HCT116 (cell line): Measurements from ENCODE around the gene PLN. TPM values are rescaled to one million over a fixed set of nuclear protein-coding genes. Genes with fewer than 3 reads are reported as not detected.

ENCODE experiments used
- ATAC-seq: fragments of 200-7000 bp; cut with Tn5 transposase; 2 replicates; pipeline ENCODE4 v1.9.1; 2020; ENCODE audit warnings: mild to moderate bottlenecking, moderate library complexity
- BruUV-seq: library from RNA; stranded (reverse); fragments of 400-500 nt; replicated peaks from 2 replicates; lab custom pipeline; 2021; lab: Mats Ljungman, UMichigan
- CTCF ChIA-PET: fragments of 300-600 bp; sonication (Branson Sonifier 250); formaldehyde crosslinking; loops from one replicate; lab custom pipeline; 2021; ENCODE audit warnings: antibody characterized with exemption; lab: Charles Lee
- POLR2A ChIA-PET: fragments of 300-600, 350-600 bp; sonication (Branson Sonifier 250); formaldehyde crosslinking; loops from one replicate; lab custom pipeline; 2021; ENCODE audit warnings: antibody characterized with exemption; lab: Charles Lee
- RAD21 ChIA-PET, 2 experiments: fragments of 300-600 bp; sonication (Branson Sonifier 250); formaldehyde crosslinking; loops; one replicate each; lab custom pipeline; 2023; ENCODE audit warnings: low total read pairs in 2 of 2; ENCODE audit not compliant: uncharacterized antibody in 2 of 2, unreplicated experiment in 2 of 2, low non-redundant PET in 1 of 2; lab: Charles Lee
- DNase-seq: peaks from one replicate; pipeline ENCODE4 v3.0.0-alpha.2; 2010; ENCODE audit warnings: low read depth, low spot score
- H2AFZ ChIP-seq: fragments of 200-600 bp; shearing (Covaris generic), sonication (generic); 2 replicates; pipeline ENCODE4 v1.6.1; 2017; ENCODE audit warnings: low read depth, mixed run types, mixed read lengths, antibody characterized with exemption, low read length; ENCODE audit not compliant: poor library complexity, severe bottlenecking
- H3K27ac ChIP-seq: 2 replicates; pipeline ENCODE4 v1.5.1; 2012; ENCODE audit warnings: low read depth, low read length
- H3K27me3 ChIP-seq: fragments of 200-600 bp; sonication (generic); 2 replicates; pipeline ENCODE4 v1.6.1; 2016; ENCODE audit warnings: mixed run types, low read length, mixed read lengths; ENCODE audit not compliant: insufficient read depth
- H3K36me3 ChIP-seq, 2 experiments: fragments of 200-500 bp in 1 of 2; fragments of 200-600 bp in 1 of 2; sonication (Bioruptor generic) in 1 of 2; sonication (generic) in 1 of 2; 2 replicates each; pipeline versions ENCODE4 v1.5.1 to v1.6.1; 2014 to 2016; ENCODE audit warnings: low read length in 2 of 2, inconsistent platforms in 1 of 2, mixed read lengths in 1 of 2, mixed run types in 1 of 2; ENCODE audit not compliant: insufficient read depth in 2 of 2, control insufficient read depth in 1 of 2
- H3K4me1 ChIP-seq, 2 experiments: fragments of 200-600 bp in 1 of 2; sonication (generic) in 1 of 2; 2 replicates each; pipeline versions ENCODE4 v1.5.1 to v1.6.1; 2012 to 2017; ENCODE audit warnings: low read length in 2 of 2, inconsistent platforms in 1 of 2, mild to moderate bottlenecking in 1 of 2, mixed read lengths in 1 of 2, mixed run types in 1 of 2, moderate library complexity in 1 of 2; ENCODE audit not compliant: insufficient read depth in 2 of 2, control insufficient read depth in 1 of 2
- H3K4me2 ChIP-seq: fragments of 200-600 bp; sonication (generic); 2 replicates; pipeline ENCODE4 v1.6.1; 2017; ENCODE audit warnings: mixed run types, low read length, mixed read lengths
- H3K4me3 ChIP-seq, 2 experiments: fragments of 200-600 bp in 1 of 2; sonication (generic) in 1 of 2; replicated peaks in 1 of 2; 2 replicates each; pipeline ENCODE4 v1.5.1; 2011 to 2016; ENCODE audit warnings: low read length in 2 of 2, control low read depth in 1 of 2, low read depth in 1 of 2, mild to moderate bottlenecking in 1 of 2, mixed read lengths in 1 of 2, mixed run types in 1 of 2
- H3K79me2 ChIP-seq: fragments of 200-600 bp; sonication (generic); 2 replicates; pipeline ENCODE4 v1.6.1; 2017; ENCODE audit warnings: mild to moderate bottlenecking, mixed run types, low read length, moderate library complexity, mixed read lengths; ENCODE audit not compliant: insufficient read depth
- H3K9ac ChIP-seq: fragments of 200-600 bp; sonication (generic); 2 replicates; pipeline ENCODE4 v1.6.1; 2016; ENCODE audit warnings: low read length, mixed read lengths
- H3K9me2 ChIP-seq: fragments of 200-600 bp; sonication (generic), shearing (Covaris generic); 2 replicates; pipeline ENCODE4 v1.6.1; 2017; ENCODE audit warnings: mixed run types, mild to moderate bottlenecking, moderate library complexity; ENCODE audit not compliant: insufficient read depth
- H3K9me3 ChIP-seq, 2 experiments: fragments of 200-500 bp in 1 of 2; fragments of 200-600 bp in 1 of 2; sonication (Bioruptor generic) in 1 of 2; sonication (generic) in 1 of 2; 2 replicates each; pipeline ENCODE4 v1.6.1; 2014 to 2017; ENCODE audit warnings: low read length in 2 of 2, mixed read lengths in 2 of 2, inconsistent platforms in 1 of 2, low read depth in 1 of 2, mild to moderate bottlenecking in 1 of 2, mixed run types in 1 of 2, moderate library complexity in 1 of 2; ENCODE audit not compliant: control insufficient read depth in 1 of 2, insufficient read depth in 1 of 2
- H4K20me1 ChIP-seq: fragments of 200-600 bp; sonication (generic), shearing (Covaris generic); 2 replicates; pipeline ENCODE4 v1.6.1; 2017; ENCODE audit warnings: mixed run types, mild to moderate bottlenecking, moderate library complexity; ENCODE audit not compliant: insufficient read depth
- CBX3 ChIP-seq: IDR thresholded peaks from 2 replicates; pipeline ENCODE4 v1.6.1; 2012; ENCODE audit warnings: low read depth
- CEBPB ChIP-seq: IDR thresholded peaks from 2 replicates; pipeline ENCODE4 v1.6.1; 2012; ENCODE audit warnings: low read depth
- ELF1 ChIP-seq: IDR thresholded peaks from 2 replicates; pipeline ENCODE4 v1.6.1; 2012; ENCODE audit warnings: low read depth, borderline replicate concordance
- EZH2 ChIP-seq: fragments of 200-600 bp; sonication (generic); IDR thresholded peaks from 2 replicates; pipeline ENCODE4 v1.6.1; 2017; ENCODE audit warnings: antibody characterized with exemption, mixed run types
- EZH2phosphoT487 ChIP-seq: fragments of 200-600 bp; IDR thresholded peaks from 2 replicates; pipeline ENCODE4 v1.6.1; 2018; ENCODE audit warnings: antibody characterized with exemption, borderline replicate concordance
- FOSL1 ChIP-seq: IDR thresholded peaks from 2 replicates; pipeline ENCODE4 v1.6.1; 2012; ENCODE audit warnings: low read depth
- JUND ChIP-seq: IDR thresholded peaks from 2 replicates; pipeline ENCODE4 v1.6.1; 2012
- MAX ChIP-seq: IDR thresholded peaks from 2 replicates; pipeline ENCODE4 v1.6.1; 2012
- POLR2A ChIP-seq: IDR thresholded peaks from 2 replicates; pipeline ENCODE4 v1.7.0; 2011; ENCODE audit warnings: borderline replicate concordance; ENCODE audit not compliant: insufficient read depth, insufficient read length; ENCODE audit errors: extremely low read depth
- POLR2AphosphoS5 ChIP-seq: IDR thresholded peaks from 2 replicates; pipeline ENCODE4 v1.6.1; 2011; ENCODE audit warnings: mild to moderate bottlenecking, low read depth, low read length, moderate library complexity
- SIN3A ChIP-seq: IDR thresholded peaks from 2 replicates; pipeline ENCODE4 v1.6.1; 2012; ENCODE audit warnings: low read depth
- SRF ChIP-seq: IDR thresholded peaks from 2 replicates; pipeline ENCODE4 v1.6.1; 2012; ENCODE audit warnings: low read depth
- TCF7L2 ChIP-seq: IDR thresholded peaks from 2 replicates; pipeline ENCODE4 v1.7.0; 2011; ENCODE audit warnings: borderline replicate concordance, inconsistent platforms; ENCODE audit not compliant: insufficient read depth, insufficient read length; ENCODE audit errors: extremely low read depth
- ZFX ChIP-seq: fragments of 450-650 bp; IDR thresholded peaks from 2 replicates; pipeline ENCODE4 v1.6.1; 2017
- intact Hi-C: fragments of 100-400 bp; cut with micrococcal nuclease; formaldehyde crosslinking; loops from 2 replicates; pipeline ENCODE4 v1.10.0; 2022
- total RNA-seq: library from RNA; stranded (reverse); gene quantifications from one replicate; pipeline ENCODE4 v1.2.1, GENCODE V29; 2021; ENCODE audit not compliant: unreplicated experiment
- TF ChIP-seq, protein P1 (sequence below): IDR thresholded peaks from 2 replicates; pipeline ENCODE4 v1.6.1; 2011; ENCODE audit warnings: mild to moderate bottlenecking, low read length, moderate library complexity; ENCODE audit not compliant: insufficient replicate concordance; ENCODE audit errors: extremely low read depth

The PLN gene
- total RNA-seq, 1 experiment from 2014 or later: not detected

- no peaks in the 10 kb centered on the region for H3K79me2 ChIP-seq
- H3K9me2 ChIP-seq: no peaks in the 10 kb centered on the region
- intact Hi-C loops: no loop called here
- H3K9ac ChIP-seq: no peak overlapping the region
- ATAC-seq (no peak), DNase-seq (no peak)
- no peaks in the 10 kb centered on the region for H4K20me1 ChIP-seq
- no peak overlapping the region for H3K27ac ChIP-seq
- H3K36me3 ChIP-seq: no peaks in the 10 kb centered on the region
- RAD21 ChIA-PET: no interaction called here
- no peaks in the 10 kb centered on the region for H3K27me3 ChIP-seq
- CTCF ChIA-PET: no interaction called here
- H3K4me1 ChIP-seq: no peaks in the 10 kb centered on the region
- H3K4me3 ChIP-seq: no peak overlapping the region
- H3K4me2 ChIP-seq: no peak overlapping the region
- TF ChIP-seq POLR2AphosphoS5 (no peak), EZH2 (no peak), CBX3 (no peak), SIN3A (no peak), JUND (no peak), EZH2phosphoT487 (no peak), FOSL1 (no peak), CEBPB (no peak)
- TF ChIP-seq, protein P1, sequence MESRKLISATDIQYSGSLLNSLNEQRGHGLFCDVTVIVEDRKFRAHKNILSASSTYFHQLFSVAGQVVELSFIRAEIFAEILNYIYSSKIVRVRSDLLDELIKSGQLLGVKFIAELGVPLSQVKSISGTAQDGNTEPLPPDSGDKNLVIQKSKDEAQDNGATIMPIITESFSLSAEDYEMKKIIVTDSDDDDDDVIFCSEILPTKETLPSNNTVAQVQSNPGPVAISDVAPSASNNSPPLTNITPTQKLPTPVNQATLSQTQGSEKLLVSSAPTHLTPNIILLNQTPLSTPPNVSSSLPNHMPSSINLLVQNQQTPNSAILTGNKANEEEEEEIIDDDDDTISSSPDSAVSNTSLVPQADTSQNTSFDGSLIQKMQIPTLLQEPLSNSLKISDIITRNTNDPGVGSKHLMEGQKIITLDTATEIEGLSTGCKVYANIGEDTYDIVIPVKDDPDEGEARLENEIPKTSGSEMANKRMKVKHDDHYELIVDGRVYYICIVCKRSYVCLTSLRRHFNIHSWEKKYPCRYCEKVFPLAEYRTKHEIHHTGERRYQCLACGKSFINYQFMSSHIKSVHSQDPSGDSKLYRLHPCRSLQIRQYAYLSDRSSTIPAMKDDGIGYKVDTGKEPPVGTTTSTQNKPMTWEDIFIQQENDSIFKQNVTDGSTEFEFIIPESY: no peak
- H2AFZ ChIP-seq: no peak overlapping the region
- no peaks in the 10 kb centered on the region for H3K9me3 ChIP-seq
- POLR2A ChIA-PET: no interaction called here
- BruUV-seq: no TSS peak
Measured at GRCh38 chr6:118529756-118530155, 18.3 kb upstream of the PLN start.

GRCh38 chr6:118530942-118531341, 17.2 kb upstream of the PLN start:
- Histone ChIP-seq H3K9ac (no peak overlapping the region), H3K4me1 (no peaks in the 10 kb centered on the region), H3K9me3 (no peaks in the 10 kb centered on the region), H3K4me2 (no peak overlapping the region), H3K27ac (no peak overlapping the region), H3K9me2 (no peaks in the 10 kb centered on the region), H2AFZ (no peak overlapping the region), H3K79me2 (no peaks in the 10 kb centered on the region), H3K27me3 (no peaks in the 10 kb centered on the region), H3K36me3 (no peaks in the 10 kb centered on the region), H4K20me1 (no peaks in the 10 kb centered on the region), H3K4me3 (no peak overlapping the region)
- DNase-seq (no peak), ATAC-seq (no peak)
- ChIA-PET POLR2A (no interaction called here), RAD21 (no interaction called here), CTCF (no interaction called here)
- BruUV-seq: no TSS peak
- intact Hi-C loops: no loop called here
- TF ChIP-seq SRF (no peak), TCF7L2 (no peak), ZFX (no peak), ELF1 (no peak), POLR2A (no peak), POLR2AphosphoS5 (no peak), MAX (no peak)
